PC-3 (cell line): ENCODE data around the gene ZBTB22.
"Not testable (repeated sequence)": the region's sequence is repeated elsewhere in the genome, so short reads cannot be mapped to it uniquely, and the experiment has no call there.

Experiments
- CTCF ChIP-seq: fragments of 300-600 bp; sonication (generic); conservative IDR thresholded peaks from 2 replicates; pipeline ENCODE4 v1.5.1; 2017; ENCODE audit warnings: antibody characterized with exemption, low read depth, mild to moderate bottlenecking, low read length
- EZH2 ChIP-seq: fragments of 300-600 bp; sonication (generic); IDR thresholded peaks from one replicate; pipeline ENCODE4 v1.6.1; 2017; ENCODE audit warnings: antibody characterized with exemption, mild to moderate bottlenecking, low read length; ENCODE audit not compliant: unreplicated experiment

- TF ChIP-seq CTCF, EZH2: not testable (repeated sequence)
These were observed 45.9 kb upstream of the ZBTB22 start for GRCh38 chr6:33363486-33363885.
